GM18870 (cell line): ENCODE data around the gene PFKL.
"Not testable (repeated sequence)": the region's sequence is repeated elsewhere in the genome, so short reads cannot be mapped to it uniquely, and the experiment has no call there.

ENCODE experiments used
- ATAC-seq: cut with Tn5 transposase; IDR thresholded peaks from one replicate; pipeline ENCODE4 v1.9.1; 2021; ENCODE audit warnings: moderate library complexity; ENCODE audit not compliant: unreplicated experiment

The PFKL gene

DNA sequence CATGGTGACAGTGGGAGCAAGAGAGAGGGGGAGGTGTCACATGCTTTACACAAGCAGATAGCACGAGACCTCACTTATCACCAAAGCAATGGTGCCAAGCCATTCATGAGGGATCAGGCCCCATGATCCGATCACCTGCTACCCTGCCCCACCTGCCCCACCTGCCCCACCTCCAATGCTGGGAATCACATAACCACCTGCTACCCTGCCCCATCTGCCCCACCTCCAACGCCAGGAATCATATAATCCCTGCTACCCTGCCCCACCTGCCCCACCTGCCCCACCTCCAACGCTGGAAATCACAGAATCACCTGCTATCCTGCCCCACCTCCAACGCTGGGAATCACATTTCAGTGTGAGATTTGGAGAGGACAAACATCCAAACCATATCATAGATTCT lies 24.8 kb upstream of the PFKL start:
- no peak for ATAC-seq

DNA sequence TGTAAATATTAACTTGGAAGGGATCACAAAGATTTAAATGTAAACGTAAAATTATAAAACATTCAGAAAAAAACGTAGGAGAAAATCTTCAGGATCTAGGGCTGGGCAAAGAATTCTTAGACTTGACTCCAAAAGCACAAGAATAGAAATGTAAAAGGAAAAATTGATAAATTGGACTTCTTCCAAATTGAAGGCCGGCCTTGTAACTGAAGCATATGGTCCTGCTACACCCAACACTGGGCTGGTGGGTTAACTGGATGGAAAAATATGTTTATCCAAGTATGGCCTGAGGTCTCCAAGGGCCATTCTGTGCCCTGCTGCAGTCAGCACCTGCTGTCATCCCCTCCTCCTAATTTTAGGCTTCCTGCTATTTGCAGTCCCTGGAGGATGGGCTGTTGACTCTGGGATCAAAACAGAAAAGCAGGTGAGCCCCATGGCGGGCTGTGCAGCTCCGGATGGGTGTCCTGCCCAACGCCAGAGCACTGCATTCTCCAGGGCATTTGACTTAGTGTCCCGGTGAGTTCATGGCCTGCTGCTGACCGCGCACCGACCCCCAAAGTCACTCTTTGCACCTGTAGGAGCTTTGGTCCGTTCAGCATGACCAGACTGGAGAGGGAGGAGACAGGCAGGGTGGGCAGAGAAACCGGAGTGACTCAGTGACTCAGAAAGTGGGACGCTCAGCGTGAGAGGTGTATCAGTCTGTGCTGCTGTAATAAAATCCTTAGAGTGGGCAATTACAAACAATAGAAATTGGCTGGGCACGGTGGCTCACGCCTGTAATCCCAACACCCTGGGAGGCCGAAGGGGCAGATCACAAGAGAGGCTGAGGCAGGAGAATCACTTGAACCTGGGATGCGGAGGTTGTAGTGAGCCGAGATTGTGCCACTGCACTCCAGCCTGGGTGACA lies 20.2 kb upstream of the PFKL start:
- no peak for ATAC-seq

DNA sequence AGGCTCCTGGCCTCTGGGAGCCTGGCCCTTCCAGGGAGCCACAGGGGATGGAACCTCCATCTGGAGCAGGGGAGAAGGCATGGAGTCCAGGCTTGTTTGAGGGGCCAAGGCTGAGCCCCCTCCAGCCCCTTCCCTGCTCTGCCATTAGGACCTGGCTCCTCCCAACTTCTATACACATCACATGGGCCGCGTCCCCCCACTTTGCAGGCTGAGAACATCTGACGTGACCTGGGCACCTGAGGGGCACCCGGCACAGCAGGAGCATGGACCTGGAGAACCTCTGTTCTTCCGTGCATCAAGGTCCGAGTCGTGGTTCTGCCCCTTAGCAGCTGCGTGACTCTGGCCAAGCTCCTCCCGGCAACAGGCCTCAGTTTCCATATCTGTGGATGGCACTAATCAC lies 18.1 kb upstream of the PFKL start:
- no peak for ATAC-seq

DNA sequence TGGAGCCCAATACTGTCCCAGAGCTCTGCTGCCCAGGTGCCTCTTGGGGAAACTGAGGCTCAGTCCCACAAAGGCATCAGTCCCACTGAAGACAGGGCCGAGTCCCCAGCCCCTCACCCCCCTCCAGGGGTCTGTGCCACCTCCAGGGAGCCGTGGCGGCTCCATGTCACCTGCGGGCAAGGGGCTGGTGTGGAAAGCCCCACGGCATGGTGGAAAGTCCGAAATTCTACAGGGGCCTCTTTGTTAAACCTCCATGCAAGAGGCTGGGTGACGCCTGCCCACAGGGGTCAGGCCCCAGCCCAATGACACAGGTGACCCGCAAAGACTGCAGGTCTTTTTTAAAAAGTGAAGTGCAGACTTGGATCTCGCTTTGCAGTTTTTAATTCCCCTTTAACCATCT lies 17.5 kb upstream of the PFKL start:
- ATAC-seq: no peak

DNA sequence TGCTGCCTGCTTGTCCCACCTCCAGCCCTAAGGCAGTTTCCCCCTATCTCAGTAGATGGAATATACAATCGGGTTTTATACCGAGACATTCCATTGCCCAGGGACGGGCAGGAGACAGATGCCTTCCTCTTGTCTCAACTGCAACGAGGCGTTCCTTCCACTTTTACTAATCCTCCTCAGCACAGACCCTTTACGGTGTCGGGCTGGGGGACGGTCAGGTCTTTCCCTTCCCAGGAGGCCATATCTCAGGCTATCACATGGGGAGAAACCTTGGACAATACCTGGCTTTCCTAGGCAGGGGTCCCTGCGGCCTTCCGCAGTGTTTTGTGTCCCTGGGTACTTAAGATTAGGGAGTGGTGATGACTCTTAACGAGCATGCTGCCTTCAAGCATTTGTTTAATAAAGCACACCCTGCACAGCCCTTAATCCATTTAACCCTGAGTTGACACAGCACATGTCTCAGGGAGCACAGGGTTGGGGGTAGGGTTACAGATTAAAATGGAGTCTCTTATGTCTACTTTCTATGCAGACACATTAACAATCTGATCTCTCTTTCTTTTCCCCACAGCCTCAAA lies 16.6 kb upstream of the PFKL start:
- not testable (repeated sequence) for ATAC-seq

DNA sequence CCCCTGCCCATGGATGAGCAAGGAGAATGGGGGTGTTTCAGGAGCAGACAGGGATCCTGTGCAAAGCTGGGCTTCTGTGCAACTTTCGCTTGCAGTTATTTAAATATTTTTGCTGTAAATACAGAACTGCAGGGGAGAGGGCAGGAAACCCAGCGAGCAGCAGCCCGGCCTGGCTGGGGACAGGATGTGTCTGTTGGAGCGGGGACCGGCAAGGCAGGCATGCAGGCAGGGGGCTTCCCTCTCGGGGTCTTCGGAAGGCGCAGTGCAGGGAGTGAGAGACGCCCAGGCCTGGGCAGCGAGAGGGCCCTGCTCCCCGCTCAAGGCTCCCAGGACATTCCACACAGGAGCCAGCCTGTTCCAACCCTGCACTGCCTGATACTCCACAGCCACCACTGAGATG lies 15.9 kb upstream of the PFKL start:
- ATAC-seq: no peak

DNA sequence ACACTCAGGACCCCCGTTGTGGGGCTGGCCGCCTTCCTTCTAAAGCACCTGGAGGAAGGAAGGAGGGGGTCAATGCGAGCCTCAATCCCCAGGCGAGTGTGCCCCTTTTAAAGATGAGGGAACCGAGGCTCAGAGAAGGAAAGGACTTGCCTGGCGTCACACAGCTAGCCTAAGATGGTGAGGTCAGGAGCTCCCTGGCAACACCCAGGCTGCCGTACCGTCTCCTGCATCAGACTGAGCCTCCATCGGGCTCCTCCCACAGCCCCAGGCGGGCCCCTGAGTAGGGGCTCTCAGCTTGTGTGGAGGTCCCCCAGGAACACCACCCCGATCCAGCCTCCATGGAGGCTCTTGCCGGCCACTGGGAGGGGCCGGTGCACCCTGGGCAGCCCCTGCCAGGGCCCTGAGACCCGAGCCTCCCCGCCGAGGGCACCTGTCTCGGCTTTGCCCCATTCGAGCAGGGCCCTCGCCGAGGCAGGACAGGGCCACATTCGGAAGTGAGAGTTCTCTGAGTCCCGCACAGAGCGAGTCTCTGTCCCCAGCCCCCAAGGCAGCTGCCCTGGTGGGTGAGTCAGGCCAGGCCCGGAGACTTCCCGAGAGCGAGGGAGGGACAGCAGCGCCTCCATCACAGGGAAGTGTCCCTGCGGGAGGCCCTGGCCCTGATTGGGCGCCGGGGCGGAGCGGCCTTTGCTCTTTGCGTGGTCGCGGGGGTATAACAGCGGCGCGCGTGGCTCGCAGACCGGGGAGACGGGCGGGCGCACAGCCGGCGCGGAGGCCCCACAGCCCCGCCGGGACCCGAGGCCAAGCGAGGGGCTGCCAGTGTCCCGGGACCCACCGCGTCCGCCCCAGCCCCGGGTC lies 14.5 kb upstream of the PFKL start, which contains the start of gene AIRE:
Gene AIRE, plus strand, starts transcription at position 739 of the 855 bp plus-strand sequence. CDS start 131 bp downstream, outside the sequence.
- ATAC-seq: no peak

DNA sequence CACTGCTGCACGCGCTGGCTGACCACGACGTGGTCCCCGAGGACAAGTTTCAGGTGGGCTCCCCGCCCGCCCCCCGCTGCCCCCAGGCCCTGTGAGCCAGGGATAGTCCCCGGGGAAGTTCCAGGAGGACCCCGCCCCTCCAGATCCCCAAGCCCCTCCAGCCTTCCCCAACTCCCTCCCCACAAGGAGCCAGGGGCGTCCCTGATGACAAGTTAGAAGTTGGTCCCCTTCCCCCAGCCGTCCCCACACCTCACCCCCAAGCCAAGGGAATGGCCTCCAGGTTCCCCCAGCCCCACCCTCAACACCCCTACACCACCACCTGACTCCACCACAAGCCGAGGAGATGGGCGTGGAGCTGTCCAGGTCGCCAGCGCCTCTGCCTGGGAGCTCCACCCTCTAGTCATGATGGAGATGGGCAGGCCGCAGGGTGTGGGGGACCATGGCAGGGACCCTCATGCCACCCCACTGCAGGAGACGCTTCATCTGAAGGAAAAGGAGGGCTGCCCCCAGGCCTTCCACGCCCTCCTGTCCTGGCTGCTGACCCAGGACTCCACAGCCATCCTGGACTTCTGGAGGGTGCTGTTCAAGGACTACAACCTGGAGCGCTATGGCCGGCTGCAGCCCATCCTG lies 13.7 kb upstream of the PFKL start:
- no peak for ATAC-seq

DNA sequence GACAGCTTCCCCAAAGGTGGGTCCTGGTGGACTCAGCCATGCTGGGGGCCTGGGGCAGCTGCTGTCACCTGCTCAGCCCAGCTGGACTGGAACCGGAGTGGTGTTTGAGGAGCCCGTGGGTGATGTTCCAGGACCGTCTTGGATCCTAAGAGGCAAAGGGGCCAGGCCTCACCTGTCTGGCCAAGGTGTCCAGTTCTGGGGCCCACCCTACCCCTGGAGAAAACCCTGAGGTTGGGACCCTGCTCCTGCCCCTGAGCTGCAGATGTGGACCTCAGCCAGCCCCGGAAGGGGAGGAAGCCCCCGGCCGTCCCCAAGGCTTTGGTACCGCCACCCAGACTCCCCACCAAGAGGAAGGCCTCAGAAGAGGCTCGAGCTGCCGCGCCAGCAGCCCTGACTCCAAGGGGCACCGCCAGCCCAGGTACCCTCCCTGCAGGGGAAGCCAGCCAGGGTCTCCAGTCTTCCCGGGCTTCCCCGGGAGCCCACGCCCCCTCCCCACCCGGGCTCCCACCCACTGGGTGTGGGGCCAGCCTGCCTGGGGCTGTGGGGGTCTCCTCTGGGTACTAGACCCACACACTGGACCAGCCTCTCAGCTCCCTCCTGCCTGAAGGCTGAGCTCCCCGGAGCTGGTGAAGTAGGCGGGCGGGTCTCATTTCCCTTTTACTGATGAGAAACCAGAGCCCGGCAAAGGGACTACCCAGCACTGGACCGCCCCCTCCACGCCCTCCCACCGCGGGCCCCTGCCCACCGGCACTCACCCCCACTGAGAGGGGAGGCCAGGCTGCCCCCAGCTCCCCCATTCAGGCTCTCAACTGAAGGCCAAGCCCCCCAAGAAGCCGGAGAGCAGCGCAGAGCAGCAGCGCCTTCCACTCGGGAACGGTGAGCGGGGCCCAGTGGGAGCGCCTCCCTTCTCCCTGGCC lies 12.9 kb upstream of the PFKL start:
- no peak for ATAC-seq

DNA sequence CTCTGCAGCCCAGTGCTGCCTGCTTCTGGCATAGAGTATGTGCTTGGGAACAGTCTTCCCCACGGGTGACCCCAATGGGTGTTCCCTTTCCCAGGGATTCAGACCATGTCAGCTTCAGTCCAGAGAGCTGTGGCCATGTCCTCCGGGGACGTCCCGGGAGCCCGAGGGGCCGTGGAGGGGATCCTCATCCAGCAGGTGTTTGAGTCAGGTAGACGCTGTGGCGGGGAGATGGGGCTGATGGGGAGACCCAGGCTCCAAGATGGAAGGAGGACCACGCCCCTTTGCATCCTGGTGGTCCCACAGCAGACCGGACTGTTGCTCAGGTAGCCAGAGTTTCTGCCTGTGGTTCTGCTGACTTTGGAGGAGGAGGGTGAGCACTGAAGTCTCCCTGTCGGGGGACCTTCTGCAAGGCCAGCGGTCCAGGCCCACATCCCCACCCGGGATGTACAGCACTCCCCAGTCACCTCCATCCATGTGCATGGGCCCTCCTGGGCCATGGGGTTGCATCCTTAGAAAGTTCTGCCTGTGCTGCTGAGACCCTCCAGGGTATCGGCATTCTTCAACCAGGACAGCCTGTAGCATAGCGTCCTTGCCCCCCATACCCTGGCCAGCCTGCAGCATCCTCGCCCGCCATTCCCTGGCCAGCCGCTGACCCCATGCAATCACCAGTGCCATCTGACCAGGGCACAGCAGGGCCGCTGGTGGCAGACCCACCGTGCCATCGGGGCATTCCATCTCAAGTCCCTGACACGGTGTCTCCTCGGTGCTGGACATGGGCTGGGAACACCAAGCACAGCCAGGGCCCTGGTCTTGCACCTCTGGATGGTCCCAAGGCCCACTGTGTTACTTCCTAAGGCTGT lies 11.4 kb upstream of the PFKL start:
- ATAC-seq: no peak

DNA sequence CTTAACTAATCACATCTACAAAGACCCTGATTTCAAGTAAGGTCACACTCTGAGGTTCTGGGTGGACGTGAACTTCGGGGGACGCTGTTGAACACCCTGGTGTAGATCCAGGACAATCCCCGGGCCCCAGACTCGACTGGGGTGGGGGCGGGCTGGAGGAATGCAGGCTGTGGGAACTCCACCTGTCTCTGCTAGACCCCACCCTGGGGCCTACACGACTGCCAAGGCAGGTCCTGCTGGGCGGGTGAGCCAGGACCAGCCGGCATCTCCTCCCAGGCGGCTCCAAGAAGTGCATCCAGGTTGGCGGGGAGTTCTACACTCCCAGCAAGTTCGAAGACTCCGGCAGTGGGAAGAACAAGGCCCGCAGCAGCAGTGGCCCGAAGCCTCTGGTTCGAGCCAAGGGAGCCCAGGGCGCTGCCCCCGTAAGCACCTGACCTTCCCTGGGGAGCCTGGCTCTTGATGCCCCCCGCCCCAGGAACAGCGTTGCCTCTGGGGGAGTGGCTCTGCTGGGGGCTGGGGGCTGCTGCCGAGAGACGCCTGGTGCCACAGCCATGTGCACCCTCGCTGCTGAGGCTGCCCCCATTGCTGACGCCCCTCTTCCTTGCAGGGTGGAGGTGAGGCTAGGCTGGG lies 10.4 kb upstream of the PFKL start:
- no peak for ATAC-seq

DNA sequence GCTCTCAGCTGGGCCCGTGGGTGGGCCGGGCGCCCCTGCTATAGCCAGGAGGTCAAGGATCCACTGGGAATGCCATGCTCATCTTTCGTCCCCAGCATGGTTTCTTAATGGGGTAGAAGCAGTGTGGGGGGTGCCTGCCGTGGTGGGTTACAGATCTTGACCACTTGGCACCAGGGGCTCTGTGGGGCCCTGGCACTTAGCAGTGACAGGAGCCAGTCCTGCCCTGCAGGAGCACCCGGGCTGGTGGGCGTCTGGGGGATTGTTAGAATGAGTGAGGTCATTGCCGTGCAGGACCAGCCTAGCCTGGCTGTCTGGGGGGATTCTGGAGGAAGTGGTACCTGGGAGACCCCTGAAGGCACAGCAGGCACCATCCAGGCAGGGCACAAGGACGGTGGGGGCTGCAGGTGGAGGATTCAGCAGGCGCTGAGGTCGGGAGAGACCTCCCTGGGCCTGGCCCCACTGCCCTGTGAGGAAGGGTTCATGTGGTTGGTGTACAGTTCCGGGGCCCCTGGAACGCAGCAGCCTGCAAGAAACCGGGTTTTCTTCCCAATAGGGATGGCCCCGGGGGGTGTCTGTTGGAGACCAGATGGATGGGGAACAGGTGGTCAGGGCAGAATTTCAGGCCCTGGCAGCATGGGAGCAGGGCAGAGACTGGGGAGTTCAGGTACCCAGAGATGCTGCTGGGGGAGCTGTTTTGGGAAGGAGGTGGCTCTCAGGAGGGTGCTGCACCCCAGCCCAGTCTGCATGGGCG lies 9.4 kb upstream of the PFKL start:
- no peak for ATAC-seq

DNA sequence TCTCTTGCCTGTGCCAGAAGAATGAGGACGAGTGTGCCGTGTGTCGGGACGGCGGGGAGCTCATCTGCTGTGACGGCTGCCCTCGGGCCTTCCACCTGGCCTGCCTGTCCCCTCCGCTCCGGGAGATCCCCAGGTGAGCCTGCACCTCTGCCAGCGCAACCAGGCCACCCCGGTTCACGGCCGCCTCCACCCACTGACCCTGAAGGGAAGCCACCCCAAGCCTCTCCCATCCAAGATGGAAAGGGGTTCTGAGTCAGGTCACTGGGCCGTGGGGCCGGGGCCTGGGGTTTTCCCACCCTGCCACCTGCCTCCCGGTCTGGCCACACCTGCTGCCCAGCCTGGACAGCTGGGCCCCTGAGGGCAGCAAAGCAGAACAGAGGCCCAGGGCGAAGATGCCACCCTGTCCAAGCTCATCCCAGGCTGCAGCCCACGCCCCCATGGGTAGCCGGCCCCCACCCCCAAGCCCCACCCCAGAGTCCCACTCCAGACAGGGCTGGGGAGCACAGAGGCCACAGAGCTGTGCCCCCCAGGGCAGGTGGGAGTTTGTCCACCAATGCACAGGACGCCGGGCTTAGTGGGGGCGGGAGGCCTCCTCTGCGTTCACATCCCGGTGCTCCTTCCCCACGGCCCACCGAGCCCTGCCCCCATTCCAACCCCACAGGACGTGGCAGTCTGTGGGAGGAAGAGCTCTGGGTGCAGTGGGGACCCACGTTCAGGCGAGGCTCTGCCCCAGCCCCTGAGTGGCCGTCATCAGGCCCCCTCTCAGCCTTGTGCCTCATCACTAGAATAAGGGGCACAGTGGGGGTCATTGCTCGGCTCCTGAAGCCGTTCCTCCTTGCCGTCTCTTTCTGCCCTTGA lies 8.5 kb upstream of the PFKL start:
- ATAC-seq: no peak

DNA sequence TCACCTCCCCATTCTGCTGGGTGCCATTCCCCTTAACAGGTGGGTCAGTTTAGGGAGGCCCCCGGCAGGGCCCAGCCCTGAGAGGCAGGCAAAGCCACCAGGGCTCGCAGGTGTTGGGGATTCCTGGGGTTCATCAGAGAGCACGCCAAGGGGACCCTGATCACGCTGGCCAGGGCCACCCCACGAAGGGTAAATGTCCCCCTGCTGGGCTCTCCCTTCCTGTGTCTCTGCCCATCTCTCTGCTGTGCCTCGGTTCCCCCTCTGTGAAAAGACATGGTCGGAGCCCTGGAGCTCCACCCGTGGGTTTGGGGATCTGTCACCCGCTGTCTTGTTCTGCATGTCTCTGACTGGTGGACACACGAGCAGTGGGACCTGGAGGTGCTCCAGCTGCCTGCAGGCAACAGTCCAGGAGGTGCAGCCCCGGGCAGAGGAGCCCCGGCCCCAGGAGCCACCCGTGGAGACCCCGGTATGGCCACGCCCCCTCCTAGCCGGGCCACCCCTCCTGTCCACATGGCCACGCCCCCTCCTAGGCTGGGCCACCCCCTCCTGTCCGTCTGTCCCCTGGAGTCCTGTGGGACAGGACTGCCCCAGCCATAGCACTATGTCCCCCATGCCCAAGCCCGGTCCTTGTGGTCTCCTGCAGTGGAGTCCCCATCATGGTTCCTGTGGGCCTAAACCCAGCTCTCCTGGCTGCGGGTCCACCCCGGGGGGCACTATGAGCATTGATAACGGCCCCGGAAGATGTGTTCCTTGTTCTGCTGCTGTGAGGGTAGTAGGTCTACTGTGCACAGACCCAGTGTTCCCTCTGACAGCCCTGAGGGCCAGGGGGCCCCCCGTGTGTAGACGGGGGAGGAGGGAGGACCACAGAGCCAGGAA lies 7.7 kb upstream of the PFKL start:
- ATAC-seq: no peak

DNA sequence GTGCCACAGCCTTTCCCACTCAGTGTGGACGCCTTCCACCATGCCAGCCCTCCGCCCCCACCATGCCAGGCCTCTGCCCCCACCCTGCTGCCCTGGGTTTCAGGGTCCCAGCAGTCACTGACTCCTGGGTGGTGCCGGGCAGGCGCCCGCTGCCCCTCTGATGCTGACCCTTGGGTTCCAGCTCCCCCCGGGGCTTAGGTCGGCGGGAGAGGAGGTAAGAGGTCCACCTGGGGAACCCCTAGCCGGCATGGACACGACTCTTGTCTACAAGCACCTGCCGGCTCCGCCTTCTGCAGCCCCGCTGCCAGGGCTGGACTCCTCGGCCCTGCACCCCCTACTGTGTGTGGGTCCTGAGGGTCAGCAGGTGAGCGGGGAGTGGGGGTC lies 7.0 kb upstream of the PFKL start:
- ATAC-seq: no peak
